Fibroblast of lung (primary cell): ENCODE data around the gene NAB2. TPM values are rescaled to one million over a fixed set of nuclear protein-coding genes. Genes with fewer than 3 reads are reported as not detected.

Experiments
- DNase-seq, 2 donors: peaks; one replicate each; pipeline versions ENCODE4 v3.0.0 to v3.0.0-alpha.2; 2010; ENCODE audit warnings: low read depth in 2 of 2
- H2AFZ ChIP-seq: 2 replicates; pipeline ENCODE4 v1.5.1; 2012; ENCODE audit warnings: low read length, control low read depth, inconsistent platforms
- H3K27ac ChIP-seq: 2 replicates; pipeline ENCODE4 v1.5.1; 2011; ENCODE audit warnings: low read length, control low read depth; ENCODE audit not compliant: insufficient read depth
- H3K27me3 ChIP-seq: 2 replicates; pipeline ENCODE4 v1.5.1; 2011; ENCODE audit warnings: mild to moderate bottlenecking, low read length; ENCODE audit not compliant: control insufficient read depth, insufficient read depth
- H3K36me3 ChIP-seq: 2 replicates; pipeline ENCODE4 v1.5.1; 2011; ENCODE audit warnings: low read length; ENCODE audit not compliant: control insufficient read depth, insufficient read depth
- H3K4me1 ChIP-seq: 2 replicates; pipeline ENCODE4 v1.5.1; 2011; ENCODE audit warnings: low read length; ENCODE audit not compliant: control insufficient read depth, insufficient read depth; ENCODE audit errors: extremely low read depth
- H3K4me2 ChIP-seq: 2 replicates; pipeline ENCODE4 v1.5.1; 2011; ENCODE audit warnings: low read length, control low read depth; ENCODE audit not compliant: insufficient read depth; ENCODE audit errors: extremely low read depth
- H3K4me3 ChIP-seq, 4 experiments: fragments of 200-600 bp in 1 of 4; sonication (generic) in 1 of 4; replicated peaks in 1 of 4; 2 replicates each; pipeline ENCODE4 v1.5.1; 2011 to 2016; ENCODE audit warnings: low read length in 4 of 4, low read depth in 3 of 4, mild to moderate bottlenecking in 3 of 4, control low read depth in 2 of 4, inconsistent platforms in 1 of 4, mixed read lengths in 1 of 4; ENCODE audit not compliant: insufficient read depth in 1 of 4; ENCODE audit errors: control extremely low read depth in 1 of 4
- H3K79me2 ChIP-seq: 2 replicates; pipeline ENCODE4 v1.5.1; 2012; ENCODE audit warnings: mild to moderate bottlenecking, low read length, inconsistent platforms; ENCODE audit not compliant: control insufficient read depth, insufficient read depth
- H3K9ac ChIP-seq: 2 replicates; pipeline ENCODE4 v1.5.1; 2011; ENCODE audit warnings: mild to moderate bottlenecking, low read length, control low read depth; ENCODE audit not compliant: insufficient read depth
- H3K9me3 ChIP-seq: 2 replicates; pipeline ENCODE4 v1.5.1; 2012; ENCODE audit warnings: low read depth, low read length; ENCODE audit not compliant: control insufficient read depth, insufficient read depth
- H4K20me1 ChIP-seq: 2 replicates; pipeline ENCODE4 v1.5.1; 2011; ENCODE audit warnings: low read length; ENCODE audit not compliant: control insufficient read depth, insufficient read depth; ENCODE audit errors: extremely low read depth
- EZH2 ChIP-seq: IDR thresholded peaks from 2 replicates; pipeline ENCODE4 v1.5.1; 2012; ENCODE audit warnings: low read length, control low read depth, mild to moderate bottlenecking; ENCODE audit errors: missing control alignments
- polyA plus RNA-seq, 2 donors: library from polyadenylated mRNA; depleted of rRNA in 1 of 2; stranded (reverse) in 1 of 2; unstranded in 1 of 2; fragments of >200 nt; gene quantifications; 2 replicates each; pipeline ENCODE4 v1.2.1, GENCODE V29; 2011 to 2012; ENCODE audit warnings: missing spikeins in 1 of 2
- total RNA-seq: library from RNA; depleted of rRNA; stranded (reverse); fragments of >200 nt; gene quantifications from 2 replicates; pipeline ENCODE4 v1.2.1, GENCODE V29; 2014
- TF ChIP-seq, protein P1 (sequence below), 2 donors: IDR thresholded peaks in 1 of 2; conservative IDR thresholded peaks in 1 of 2; 1 replicate in 1 of 2; 2 replicates in 1 of 2; pipeline ENCODE4 v1.5.1; 2011 to 2012; ENCODE audit warnings: low read length in 2 of 2, control low read depth in 1 of 2, inconsistent platforms in 1 of 2, low read depth in 1 of 2, mild to moderate bottlenecking in 1 of 2

The NAB2 gene
- total and polyA plus RNA-seq, 2 donors (not counting 1 experiment from before 2014, with no cell fraction given): 31.3 to 39.6 TPM

DNA sequence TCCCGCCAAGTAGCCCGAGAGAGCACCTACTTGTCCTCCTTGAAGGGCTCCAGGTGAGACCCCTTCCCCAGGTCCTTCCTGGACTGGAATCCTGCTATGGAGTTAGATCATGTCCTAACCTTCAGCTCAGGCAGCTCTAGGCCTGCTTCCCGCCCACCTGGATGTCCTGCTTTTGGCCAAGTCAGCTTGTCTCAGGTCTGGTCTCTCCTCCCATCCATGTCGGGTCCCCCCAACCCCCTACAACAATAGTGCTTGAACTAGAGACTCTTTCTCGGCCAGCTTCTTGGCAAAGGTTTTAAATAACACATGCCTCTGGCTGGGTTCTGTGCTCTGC lies 3.6 kb downstream of the NAB2 start:
- no peaks in the 10 kb centered on the region for H3K27me3 ChIP-seq
- peaks cover 26% of the 10 kb centered on the region for H3K4me1 ChIP-seq
- no peak overlapping the region for H3K9ac ChIP-seq
- no peaks in the 10 kb centered on the region for H4K20me1 ChIP-seq
- H3K4me3 ChIP-seq: peak overlapping the region in 1 of 4 experiments; percentile 95
- H3K4me2 ChIP-seq: peak overlapping the region; percentile 28
- H3K79me2 ChIP-seq: peaks cover 47% of the 10 kb centered on the region
- no peak for DNase-seq
- peaks cover 39% of the 10 kb centered on the region for H3K36me3 ChIP-seq
- TF ChIP-seq, protein P1, sequence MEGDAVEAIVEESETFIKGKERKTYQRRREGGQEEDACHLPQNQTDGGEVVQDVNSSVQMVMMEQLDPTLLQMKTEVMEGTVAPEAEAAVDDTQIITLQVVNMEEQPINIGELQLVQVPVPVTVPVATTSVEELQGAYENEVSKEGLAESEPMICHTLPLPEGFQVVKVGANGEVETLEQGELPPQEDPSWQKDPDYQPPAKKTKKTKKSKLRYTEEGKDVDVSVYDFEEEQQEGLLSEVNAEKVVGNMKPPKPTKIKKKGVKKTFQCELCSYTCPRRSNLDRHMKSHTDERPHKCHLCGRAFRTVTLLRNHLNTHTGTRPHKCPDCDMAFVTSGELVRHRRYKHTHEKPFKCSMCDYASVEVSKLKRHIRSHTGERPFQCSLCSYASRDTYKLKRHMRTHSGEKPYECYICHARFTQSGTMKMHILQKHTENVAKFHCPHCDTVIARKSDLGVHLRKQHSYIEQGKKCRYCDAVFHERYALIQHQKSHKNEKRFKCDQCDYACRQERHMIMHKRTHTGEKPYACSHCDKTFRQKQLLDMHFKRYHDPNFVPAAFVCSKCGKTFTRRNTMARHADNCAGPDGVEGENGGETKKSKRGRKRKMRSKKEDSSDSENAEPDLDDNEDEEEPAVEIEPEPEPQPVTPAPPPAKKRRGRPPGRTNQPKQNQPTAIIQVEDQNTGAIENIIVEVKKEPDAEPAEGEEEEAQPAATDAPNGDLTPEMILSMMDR (conservative IDR thresholded peaks at IDR 0.05 in 1 of 2, IDR thresholded peaks at IDR 0.05 in 1 of 2; ENCODE audit: low read depth in 1 of 2, low read length in 2 of 2): no peak
- TF ChIP-seq EZH2: no peak
- no peak overlapping the region for H2AFZ ChIP-seq
- no peak overlapping the region for H3K27ac ChIP-seq
- no peaks in the 10 kb centered on the region for H3K9me3 ChIP-seq

DNA sequence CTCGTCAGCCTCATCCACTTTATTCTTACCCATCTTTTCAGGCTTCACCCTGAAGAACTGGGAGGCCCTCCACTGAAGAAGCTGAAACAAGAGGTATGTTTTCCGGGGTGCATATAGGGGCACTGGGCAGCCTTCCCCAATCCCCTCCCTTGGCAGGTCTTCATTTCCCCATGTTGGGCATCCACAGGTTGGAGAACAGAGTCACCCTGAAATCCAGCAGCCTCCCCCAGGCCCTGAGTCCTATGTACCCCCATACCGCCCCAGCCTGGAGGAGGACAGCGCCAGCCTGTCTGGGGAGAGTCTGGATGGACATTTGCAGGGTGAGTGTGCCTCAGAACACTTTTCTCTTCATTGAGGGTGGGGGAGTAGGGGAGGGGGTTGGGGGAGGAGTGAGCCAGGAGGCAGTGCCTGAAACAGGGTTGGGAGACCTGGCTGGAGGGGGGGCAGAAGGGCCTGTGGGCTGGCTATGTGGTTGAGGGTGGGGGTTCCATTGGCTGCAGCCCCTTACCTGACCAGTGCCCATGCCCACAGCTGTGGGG lies 4.0 kb downstream of the NAB2 start:
- DNase-seq: no peak
- no peak overlapping the region for H2AFZ ChIP-seq
- H3K4me3 ChIP-seq: peak overlapping the region in 1 of 4 experiments; percentile 95
- no peak for TF ChIP-seq EZH2
- TF ChIP-seq, protein P1 (conservative IDR thresholded peaks at IDR 0.05 in 1 of 2, IDR thresholded peaks at IDR 0.05 in 1 of 2; ENCODE audit: low read depth in 1 of 2, low read length in 2 of 2): no peak
- peak overlapping the region; percentile 55 for H3K4me2 ChIP-seq
- H4K20me1 ChIP-seq: no peaks in the 10 kb centered on the region
- peaks cover 47% of the 10 kb centered on the region for H3K79me2 ChIP-seq
- H3K27ac ChIP-seq: peak overlapping the region; percentile 75
- peaks cover 26% of the 10 kb centered on the region for H3K4me1 ChIP-seq
- no peaks in the 10 kb centered on the region for H3K9me3 ChIP-seq
- H3K36me3 ChIP-seq: peaks cover 39% of the 10 kb centered on the region
- H3K27me3 ChIP-seq: no peaks in the 10 kb centered on the region
- peak overlapping the region; percentile 18 for H3K9ac ChIP-seq

DNA sequence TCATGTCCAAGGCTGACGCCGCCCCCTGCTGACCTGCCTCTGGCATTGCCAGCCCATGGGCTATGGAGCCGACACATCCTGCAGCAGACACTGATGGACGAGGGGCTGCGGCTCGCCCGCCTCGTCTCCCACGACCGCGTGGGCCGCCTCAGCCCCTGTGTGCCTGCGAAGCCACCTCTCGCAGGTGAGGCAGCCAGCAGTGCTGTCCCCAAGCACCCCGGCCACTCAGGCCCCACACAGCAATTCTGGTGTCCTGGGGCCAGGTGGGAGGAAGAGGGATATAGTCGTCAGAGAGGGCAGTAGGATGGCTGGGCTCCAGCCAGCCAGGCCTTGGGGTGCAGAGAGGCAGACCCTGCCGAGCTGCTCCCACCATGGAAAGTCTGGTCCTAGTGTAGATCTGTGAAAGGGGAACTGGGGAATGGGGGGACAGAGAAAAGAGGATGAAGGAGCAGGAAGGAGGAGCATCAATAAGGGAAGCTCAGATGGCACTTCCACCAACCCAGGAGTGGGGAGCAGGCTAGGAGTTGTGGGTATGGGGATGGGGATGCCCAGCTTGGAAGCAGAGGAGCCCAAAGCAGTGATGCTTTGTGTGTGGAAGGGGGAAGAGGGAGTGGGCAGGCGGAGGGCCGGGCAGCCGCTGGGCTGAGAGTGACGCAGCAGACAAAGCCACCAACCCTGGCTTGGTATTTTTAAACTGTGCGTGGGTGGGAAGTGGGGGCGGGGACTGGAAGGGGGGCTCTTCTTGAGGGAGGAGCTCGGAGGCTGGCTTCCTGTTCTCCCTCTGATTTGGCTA lies 4.7 kb downstream of the NAB2 start:
- TF ChIP-seq, protein P1 (conservative IDR thresholded peaks at IDR 0.05 in 1 of 2, IDR thresholded peaks at IDR 0.05 in 1 of 2; ENCODE audit: low read depth in 1 of 2, low read length in 2 of 2): peak; percentile 34 to 55
- no peak for TF ChIP-seq EZH2
- H3K9ac ChIP-seq: peak overlapping the region; percentile 18
- H4K20me1 ChIP-seq: no peaks in the 10 kb centered on the region
- DNase-seq: peak; percentile 85 to 87
- peaks cover 47% of the 10 kb centered on the region for H3K79me2 ChIP-seq
- peak overlapping the region; percentile 55 for H3K4me2 ChIP-seq
- H2AFZ ChIP-seq: no peak overlapping the region
- no peaks in the 10 kb centered on the region for H3K27me3 ChIP-seq
- no peaks in the 10 kb centered on the region for H3K9me3 ChIP-seq
- H3K4me1 ChIP-seq: peaks cover 22% of the 10 kb centered on the region
- peaks cover 39% of the 10 kb centered on the region for H3K36me3 ChIP-seq
- peak overlapping the region; percentile 75 for H3K27ac ChIP-seq
- peak overlapping the region; percentile 9 to 19 (median 17) for H3K4me3 ChIP-seq
